ENCODE results near the gene IKZF3.
"Not testable (repeated sequence)": the region's sequence is repeated elsewhere in the genome, so short reads cannot be mapped to it uniquely, and the experiment has no call there.

IKZF3 gene

DNA sequence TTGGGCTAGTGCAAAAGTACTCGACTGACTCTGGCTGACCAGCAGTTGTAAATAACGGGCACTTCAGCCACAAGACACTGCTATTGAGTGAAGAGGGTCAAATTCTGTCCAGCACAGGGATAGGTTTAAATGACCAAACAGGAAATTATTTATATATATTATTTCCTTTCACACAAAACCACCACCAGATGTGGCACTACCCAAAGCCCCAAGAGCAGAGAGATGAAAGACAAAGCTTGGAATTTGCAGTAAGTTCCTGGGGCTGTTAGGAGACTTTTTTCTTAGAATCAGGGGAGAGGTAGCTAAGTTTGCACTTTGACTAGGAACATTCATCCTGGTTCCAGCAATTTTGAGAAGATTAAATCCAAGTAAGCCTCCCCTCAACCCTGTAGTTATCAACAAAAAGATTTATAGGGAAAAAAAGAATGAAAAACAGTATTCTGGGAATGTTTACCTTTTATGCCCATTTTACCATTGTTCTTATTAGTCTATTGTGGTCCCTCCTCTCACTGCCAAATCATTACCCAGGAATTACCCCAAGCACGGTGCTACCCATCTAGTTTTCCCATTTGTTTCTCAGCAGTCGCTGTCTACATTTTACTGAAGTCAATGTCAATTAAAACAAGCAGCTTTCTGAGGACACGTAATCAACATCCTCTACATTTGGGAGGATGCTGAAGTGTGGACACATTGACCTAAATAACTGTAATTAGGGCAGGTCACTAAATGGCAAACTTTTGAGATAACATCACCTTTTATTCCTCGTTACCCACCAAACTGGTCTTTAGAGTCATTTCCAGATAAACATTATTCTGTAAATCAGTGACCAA lies 82.9 kb downstream of the IKZF3 start:
- no peak for DNase-seq (ENCODE audit: low read depth in 3 of 3)

DNA sequence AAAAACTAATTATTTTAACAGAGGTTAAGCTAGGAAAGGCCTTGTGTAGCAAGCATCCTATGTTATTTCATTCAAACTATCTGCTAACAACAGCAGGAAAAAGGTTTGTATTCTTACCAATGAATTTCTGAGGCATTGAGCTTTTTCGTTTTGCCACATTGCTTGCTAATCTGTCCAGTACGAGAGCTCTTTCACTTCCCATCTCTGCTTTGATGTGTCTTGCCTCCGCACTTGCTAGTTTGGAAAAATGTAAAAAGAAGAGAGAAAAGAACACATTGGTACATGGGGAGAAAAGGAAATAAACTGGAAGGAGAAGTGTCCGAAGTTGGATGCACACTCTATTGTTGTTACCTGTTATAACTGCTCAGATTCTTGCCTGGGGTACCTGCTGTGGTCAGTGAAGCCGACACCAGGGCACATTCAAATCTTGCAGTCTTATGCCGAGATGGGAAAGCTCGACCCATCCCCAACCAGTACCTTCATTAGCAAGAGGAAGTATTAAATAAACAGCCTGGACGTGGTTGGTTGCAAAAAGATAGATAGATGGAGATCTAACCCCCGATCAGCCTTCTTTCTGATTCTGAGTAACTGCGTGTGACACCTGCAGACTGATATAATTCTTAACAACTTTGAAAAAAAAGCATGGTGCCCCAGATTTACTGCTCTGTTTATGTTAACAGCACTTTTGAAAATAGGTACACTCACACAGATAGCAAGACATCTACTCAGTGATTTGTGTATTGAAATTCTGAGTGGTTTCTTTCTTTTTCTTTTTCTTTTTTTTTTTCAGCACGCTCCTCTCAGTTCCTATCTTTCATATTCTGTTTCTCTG lies 86.4 kb downstream of the IKZF3 start:
- no peak for DNase-seq (ENCODE audit: low read depth in 3 of 3)

DNA sequence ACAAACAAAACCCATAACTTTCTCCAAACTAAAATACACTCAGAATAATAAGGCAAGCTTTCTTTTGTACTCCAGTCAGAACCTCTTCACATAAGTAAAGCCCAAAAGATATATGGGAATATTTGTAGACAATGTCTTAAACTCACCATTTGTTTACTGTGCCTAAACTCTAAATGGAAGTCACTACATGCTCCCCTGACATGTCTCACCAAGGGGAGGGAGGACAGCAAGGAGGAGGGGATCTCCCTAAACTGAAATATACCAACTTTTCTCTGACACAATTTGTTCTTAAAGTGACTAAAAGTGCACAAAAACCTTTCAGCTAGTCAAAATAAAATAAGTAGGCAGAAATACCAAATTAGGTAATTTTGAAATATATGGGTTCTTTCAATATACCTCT lies 87.9 kb downstream of the IKZF3 start:
- no peak for DNase-seq (ENCODE audit: low read depth in 3 of 3)

DNA sequence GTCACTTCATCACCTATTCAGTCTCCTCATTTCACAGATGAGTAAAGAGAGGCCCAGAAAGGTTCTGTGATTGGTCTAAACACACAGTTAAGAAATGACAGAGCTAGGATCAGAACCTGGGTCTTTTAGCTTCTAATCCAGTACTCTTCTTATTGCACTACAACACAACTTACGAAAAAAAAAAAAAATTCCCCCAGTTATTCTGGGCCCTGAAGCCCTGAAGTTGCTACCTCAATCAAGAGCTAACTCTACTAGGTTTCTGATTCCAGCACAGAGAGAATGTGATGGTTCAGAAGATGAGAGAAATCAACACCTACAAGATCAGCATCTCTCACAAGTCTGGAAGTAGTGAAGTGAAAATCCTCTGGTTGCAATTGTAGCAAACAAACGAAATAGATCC lies 89.1 kb downstream of the IKZF3 start:
- no peak for DNase-seq (ENCODE audit: low read depth in 3 of 3)

DNA sequence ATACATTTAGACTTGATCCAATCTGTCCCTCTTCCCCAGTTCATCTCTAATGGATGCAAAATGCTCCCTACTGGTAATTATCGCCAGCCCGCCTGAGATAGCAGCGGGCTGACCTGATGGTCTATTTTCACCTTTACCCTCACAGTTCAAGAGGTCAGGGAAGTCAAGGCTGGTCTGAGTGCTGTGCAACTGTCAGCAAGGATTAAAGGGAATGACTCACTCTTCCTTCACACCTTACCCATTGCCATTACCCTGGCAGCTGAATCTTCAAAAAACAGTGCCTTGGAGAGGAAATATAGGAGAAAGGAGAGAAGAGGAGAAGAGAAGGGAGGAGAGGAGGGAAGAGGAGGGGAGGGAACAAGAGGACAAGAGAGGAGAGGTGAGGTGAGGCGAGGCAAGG lies 90.1 kb downstream of the IKZF3 start:
- DNase-seq (ENCODE audit: low read depth in 3 of 3) = no peak

DNA sequence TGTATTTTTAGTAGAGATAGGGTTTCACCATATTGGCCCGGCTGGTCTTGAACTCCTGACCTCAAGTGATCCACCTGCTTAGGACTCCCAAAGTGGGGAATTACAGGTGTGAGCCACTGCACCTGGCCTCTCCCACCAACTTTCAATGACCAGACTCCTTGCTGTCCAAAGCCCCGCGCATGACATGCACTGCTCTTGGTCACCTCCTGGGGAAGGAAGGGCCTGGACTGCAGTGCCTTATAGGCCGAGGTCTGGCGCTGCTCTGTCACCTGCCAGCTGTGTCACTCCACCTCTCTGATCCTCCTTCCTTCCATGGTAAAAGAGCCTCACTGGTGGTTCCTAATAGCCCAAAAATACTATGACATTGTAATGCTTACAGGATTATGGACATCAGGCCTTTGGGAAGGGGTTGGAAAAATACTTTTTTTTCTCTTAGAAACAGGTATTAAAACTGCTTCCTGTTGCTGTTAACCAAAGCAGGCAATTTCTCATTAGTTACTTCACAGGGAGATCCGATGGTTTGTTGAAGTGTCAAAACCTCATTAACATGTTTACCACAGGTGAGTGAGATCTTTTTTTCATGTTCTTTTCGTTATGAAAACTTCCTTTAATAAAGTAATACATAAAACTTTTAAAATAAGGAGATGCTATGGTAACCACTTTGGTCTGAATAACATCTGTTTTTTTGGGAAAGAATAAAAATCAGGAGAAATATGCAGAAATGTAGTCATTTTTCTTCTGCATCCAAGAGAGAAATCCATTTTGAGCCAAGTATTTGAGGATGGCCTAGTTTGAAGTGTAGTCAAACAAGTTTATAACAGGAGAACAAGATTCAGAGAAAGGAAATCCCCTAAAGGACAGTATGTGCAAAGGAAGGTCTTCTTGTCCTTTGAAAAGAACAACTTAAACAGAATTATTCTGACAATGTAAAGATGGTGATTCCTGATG lies 90.9 kb downstream of the IKZF3 start:
- DNase-seq (ENCODE audit: low read depth in 3 of 3) = no peak

DNA sequence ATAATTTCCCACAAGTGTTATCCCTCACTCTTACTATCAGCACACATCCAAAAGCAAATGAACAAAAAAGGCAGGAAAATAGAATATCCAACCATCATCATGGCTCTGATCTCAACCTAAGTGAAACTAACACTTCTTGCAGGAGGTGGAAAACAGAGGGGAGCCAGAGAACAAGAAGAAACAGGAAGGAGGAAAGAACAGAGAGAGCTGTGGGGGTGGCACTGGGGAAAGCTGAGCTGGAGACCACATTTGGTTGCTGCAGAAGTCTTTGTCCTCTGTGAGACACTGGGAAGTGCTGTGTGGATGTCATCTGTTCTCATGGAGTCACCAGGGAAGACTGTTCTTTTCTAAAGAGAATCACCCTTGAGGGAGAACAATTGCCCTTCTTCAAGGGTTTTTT lies 91.7 kb downstream of the IKZF3 start:
- DNase-seq (ENCODE audit: low read depth in 3 of 3) = no peak

DNA sequence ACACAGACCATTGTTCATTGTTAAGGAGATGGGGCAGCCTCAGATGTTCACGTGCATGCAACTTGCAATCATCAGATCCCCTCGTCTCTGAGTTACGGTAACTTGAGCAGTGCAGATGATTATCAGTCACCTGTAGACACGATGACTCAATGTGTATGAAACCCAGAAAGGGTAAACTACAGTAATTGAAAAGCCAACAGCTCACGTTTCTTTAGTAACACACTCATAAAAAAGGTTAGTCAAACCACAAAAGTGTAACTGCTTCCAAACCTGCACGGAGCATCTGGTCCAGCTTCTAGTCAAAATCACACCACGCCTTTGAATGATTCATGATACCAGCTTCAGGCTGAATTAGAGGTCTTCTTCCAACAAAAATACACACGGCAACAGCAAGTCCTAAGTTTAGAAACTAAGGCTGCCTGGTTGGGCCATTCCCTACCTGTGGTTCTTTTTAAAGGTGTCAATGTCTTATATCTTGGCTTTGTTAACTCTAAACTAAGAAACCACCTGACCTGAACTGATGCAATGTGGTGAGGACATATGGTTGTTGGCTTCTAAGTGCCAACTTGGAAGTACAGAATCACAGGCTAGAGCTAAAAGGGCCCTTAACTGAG lies 94.0 kb downstream of the IKZF3 start:
- DNase-seq (ENCODE audit: low read depth in 3 of 3) = peak in 2 of 3 donors; percentile 49 to 66

DNA sequence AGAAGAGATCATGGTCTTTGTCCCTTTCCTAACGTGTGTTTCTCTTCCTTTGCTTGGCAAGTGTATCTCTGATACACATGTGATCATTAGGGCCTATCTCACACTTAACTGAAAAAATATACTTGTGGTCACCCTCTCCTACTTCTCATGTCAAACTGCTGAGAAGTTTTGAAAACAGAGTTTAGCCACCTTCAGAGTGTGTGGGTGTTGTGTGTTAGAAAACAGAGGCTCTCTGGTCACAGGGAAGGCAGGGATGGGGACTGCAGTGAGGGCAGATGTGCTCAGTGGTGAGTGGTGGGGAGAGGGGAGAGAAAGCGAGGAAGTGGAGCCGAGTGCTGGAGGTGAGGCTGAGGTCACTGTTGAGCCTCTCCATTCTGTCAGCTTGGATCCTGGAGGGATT lies 97.0 kb downstream of the IKZF3 start:
- no peak for DNase-seq (ENCODE audit: low read depth in 3 of 3)

DNA sequence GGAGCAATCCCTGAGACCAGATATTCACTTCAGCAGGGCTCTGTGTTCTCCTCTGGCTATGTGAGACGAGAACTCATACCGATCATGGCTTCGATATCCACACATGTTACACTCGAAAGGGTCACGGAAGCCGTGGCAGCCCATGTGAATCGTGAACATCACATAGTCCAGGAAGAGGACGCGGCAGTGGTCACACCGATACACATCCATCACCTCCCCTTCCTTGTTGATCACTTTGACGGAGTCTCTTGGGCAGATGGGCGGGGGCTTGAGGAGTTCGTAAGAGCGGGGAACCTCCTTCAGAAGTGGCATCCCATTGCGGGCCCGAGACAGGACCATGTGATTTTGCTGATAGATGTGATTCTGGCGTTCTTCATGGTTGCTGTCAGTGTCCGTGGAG lies 98.3 kb downstream of the IKZF3 start:
- DNase-seq (ENCODE audit: low read depth in 3 of 3) = no peak

DNA sequence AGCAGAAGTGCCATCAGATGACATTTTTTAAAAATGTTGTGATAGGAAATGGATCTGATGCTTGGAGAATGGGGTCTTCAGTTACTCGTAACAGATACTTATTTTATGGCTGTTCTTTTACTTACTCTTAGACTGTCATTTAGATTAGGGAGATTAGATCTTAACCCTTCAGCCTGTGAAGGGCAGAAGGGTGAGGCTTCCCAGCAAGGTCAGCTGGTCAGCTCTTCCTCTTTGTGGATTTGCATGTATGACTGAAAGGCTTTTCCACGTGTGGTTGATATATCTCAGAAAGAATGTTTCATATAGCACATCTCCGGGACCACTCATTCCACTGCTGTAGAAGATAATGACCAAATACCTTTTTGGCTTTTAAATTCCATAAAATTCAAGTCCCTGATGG lies 98.9 kb downstream of the IKZF3 start:
- DNase-seq (ENCODE audit: low read depth in 3 of 3) = no peak

DNA sequence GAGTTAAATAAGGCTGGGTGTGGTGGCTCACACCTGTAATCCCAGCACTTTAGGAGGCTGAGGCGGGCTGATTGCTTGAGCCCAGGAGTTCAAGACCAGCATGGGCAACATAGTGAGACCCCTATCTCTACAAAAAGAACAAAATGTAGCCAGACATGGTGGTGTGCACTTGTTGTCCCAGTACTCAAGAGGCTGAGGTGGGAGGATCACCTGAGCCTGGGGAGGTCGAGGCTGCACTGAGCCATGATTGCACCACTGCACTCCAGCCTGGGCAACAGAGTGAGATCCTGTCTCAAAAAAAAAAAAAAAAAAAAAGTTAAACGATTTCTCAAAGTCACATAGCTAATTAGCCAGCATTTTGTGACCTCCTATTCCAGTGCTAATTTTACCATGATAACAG lies 99.9 kb downstream of the IKZF3 start:
- DNase-seq (ENCODE audit: low read depth in 3 of 3) = not testable (repeated sequence)

DNA sequence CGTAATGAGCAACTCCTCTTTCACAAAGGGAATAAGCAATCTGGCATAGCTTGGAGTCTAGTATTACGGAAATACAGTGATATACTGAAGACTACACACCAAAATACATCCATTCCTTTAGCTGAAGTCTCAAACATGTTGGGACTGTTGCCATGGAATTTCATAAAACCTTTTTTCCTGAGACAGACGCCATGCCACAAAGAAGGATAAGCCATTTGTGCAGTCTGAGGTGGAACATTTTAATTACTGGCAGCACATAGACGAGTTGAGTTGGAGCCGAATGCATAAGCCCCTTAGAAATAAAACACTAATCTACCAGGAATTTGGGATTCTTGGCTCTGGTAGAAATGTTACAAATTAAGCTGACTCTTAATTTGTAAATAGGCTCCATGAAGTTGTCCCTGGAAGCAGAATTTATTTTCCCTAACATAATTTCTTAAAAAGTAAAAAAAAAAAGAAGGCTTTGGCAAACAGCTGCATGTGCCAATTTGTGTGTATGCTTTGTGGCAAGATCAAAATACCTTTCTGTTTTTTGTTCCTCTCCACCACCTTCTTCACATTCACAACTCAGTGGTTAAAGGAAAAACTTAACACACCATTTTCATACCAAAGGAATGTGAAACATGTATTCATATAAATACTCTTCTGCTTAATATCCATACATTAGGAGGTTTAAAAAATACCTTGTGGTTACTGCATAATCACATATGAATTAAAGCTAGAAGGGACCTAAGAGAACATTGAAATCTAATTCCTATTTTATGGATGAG lies 100.9 kb downstream of the IKZF3 start:
- DNase-seq (ENCODE audit: low read depth in 3 of 3) = no peak

DNA sequence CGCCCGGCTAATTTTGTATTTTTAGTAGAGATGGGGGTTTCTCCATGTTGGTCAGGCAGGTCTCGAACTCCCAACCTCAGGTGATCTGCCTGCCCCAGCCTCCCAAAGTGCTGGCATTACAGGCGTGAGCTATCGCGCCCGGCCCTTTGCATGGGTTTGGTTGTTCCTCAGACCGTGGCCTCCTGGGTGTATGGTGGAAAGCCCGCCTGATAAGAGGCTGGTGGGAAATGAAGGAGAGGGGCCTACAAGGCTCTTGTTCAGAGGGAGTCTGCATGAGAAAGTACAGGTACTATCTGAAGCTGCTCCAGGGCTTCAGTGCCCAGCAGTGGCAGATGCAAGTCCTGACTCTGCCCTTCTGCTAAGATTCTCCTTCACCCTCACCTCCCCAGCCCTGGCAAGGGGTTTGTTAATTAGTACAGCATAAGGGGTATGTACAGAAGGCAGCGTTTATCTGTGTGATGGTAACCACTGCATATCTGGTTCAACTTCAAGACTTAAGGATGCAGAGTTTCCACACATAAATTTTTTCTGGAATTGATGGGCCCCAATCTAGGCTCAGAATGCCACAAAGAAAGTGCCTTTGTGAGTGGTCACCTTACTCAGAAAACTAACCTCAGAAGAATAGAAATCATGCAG lies 102.1 kb downstream of the IKZF3 start:
- no peak for DNase-seq (ENCODE audit: low read depth in 3 of 3)

DNA sequence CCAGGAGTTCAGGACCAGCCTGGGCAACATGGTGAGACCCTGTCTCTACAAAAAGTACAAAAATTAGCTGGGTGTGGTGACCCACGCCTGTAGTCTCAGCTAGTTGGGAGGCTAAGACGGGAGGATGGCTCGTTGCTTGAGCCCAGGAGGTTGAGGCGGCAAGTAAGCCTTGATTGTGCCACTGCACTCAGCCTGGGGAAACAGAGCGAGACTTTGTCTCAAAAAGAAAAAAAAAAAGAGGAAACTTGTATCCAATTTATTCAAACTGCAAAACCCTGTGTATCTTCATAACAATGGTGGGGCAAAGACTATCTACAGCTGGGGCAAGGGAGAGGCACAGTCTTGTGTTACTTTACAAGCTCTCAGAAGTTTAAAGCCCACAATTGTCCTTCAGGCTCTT lies 104.9 kb downstream of the IKZF3 start:
- DNase-seq (ENCODE audit: low read depth in 3 of 3) = no peak

DNA sequence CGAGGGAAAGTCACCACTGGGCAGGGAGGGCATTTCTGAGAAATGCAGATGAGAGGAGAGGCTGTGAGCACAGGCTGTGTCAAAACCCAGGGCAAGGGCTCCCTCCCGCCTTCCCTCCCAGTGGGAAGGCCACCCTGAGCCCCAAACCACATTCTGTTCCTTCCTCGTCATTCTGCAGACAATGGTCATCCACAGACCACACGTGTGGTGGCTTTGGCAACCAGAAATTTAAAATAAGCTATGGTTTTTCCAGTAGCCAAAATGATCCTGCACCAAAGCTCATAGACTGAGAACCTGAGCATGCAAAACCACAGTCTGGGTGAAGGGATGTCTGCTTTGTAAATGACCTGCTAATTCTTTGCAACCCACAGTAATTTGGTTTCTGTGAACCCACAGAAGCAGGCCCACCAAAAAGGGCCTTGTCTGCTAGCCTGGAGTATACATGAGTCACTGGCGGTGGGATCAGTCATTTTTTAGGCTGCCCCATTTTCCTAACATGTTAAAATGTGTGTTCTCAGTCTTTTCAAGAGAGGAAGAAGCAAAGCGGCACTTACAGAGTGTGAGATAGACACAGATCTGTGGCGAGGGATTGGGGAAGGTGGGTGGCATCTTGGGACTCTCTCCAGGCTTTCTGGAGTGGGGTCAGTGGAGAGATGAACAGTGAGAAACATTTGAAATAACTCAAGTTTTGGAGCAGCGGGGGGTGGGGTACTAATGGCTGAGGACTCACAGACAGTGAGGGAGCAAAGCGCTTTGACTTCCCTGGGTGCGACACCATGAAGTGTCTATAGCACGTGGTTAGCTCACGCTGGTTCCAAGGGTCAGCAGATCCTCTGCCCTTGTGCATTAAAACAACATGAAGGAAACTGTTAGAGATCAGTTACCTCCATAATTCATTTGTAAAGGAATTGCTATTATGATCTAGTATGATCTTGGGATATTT lies 105.9 kb downstream of the IKZF3 start:
- DNase-seq (ENCODE audit: low read depth in 3 of 3) = no peak

DNA sequence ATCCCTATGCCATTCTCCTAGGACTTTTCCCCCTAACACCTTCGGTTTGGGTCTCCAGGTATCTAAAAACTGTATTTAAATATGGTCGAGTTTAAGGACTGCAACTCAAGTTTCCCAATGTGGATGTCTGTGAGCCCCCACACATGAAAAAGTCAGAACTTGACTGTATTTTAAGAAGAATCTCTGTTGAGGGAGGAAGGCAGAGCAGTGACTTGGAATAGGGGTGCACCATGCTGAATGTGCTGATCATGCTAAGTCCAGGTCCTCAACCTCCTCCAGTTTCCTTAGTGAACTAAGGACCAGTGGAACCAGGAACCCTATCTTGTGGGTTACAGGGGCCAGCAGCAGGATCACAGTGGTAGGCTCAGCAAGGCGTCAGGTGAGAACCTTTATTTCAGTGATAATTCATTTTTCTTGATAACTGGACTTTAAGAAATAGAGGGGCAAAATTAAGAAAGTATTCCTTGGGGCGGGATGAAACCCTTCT lies 106.9 kb downstream of the IKZF3 start:
- no peak for DNase-seq (ENCODE audit: low read depth in 3 of 3)

DNA sequence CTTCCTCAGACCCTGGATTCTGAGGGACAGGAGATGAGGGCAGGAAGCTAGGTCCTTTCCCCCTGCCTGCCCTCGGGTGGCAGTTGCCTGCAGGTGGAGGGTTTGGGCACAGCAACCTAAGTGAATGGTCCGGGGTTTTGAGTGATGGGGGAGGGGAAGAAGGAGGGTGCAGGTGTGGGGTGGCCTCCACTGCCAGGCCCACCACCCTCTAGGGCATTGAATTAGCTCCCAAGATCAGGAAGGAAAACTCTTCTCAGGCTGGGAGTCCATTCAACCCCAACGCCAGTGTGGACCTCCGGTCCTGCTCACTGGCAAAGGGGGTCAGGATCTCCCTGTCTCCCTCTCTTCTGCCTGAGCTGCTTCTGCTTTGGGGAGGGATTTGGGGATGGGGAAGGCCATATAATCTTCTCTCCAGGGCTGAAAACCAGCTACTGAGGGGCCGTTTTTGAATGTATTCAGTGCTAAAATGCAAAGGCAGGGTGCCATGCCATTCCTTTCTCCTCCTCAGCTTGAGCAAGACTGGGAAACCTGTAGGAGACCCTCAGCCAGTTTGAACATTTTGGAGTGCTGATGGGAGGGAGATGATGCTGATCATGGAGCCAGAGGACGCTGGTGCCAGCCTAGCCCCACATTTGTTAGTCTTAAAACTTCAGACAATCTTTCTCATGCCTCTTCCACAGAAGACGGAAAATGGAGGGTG lies 107.6 kb downstream of the IKZF3 start:
- DNase-seq (ENCODE audit: low read depth in 3 of 3) = no peak
